ENCODE data around the gene SORBS2. TPM values are rescaled to one million over a fixed set of nuclear protein-coding genes. Genes with fewer than 3 reads are reported as not detected.

SORBS2 gene
- total RNA-seq, 1 experiment from 2014 or later, result 9.7 TPM

GRCh38 chr4:185540040-185540439, 272.0 kb downstream of the SORBS2 start:
- Mint-ChIP-seq H3K4me3 (no peak overlapping the region), H3K27me3 (ENCODE audit: low read depth) (peaks cover 27% of the 10 kb centered on the region), H3K9me3 (no peaks in the 10 kb centered on the region), H3K4me1 (peaks cover 18 to 23% of the 10 kb centered on the region in 2 experiments), H3K36me3 (ENCODE audit: insufficient read depth in 1 of 3, low read depth in 3 of 3) (peaks cover 0 to 1% (median 0%) of the 10 kb centered on the region in 3 experiments; a peak in 1 of 7 replicates), H3K27ac (no peak overlapping the region)
- Histone ChIP-seq H3K79me2 (ENCODE audit: insufficient read depth, low read length) (no peaks in the 10 kb centered on the region), H3T11ph (ENCODE audit: low read length) (no peak overlapping the region), H2BK20ac (ENCODE audit: low read depth, low read length, poor library complexity, severe bottlenecking) (no peak overlapping the region), H3K4ac (ENCODE audit: low read depth, low read length) (no peak overlapping the region), H2AFZ (ENCODE audit: low read length) (no peak overlapping the region), H3K23ac (ENCODE audit: insufficient read length, low read depth, low read length) (no peak overlapping the region), H4K8ac (replicated peaks; ENCODE audit: insufficient read length, low read depth, low read length) (no peak overlapping the region), H2BK120ac (ENCODE audit: low read depth, low read length, poor library complexity, severe bottlenecking) (no peak overlapping the region), H3K27me3 (ENCODE audit: insufficient read depth, low read length) (no peaks in the 10 kb centered on the region; the same call in 1 of the 2 replicates), H3K4me1 (ENCODE audit: insufficient read depth, low read length) (no peaks in the 10 kb centered on the region; the same call in 1 of the 2 replicates), H3K79me1 (ENCODE audit: insufficient read depth, low read depth, low read length, poor library complexity, severe bottlenecking) (no peaks in the 10 kb centered on the region), H2AK5ac (ENCODE audit: insufficient read length, low read length) (no peak overlapping the region), H3K9ac (ENCODE audit: extremely low read depth, insufficient read length, low read length) (no peak overlapping the region), H3K23me2 (ENCODE audit: insufficient read length, low read depth, low read length, poor library complexity, severe bottlenecking) (no peaks in the 10 kb centered on the region), H2BK5ac (ENCODE audit: insufficient read length, low read length) (no peak overlapping the region), H4K91ac (ENCODE audit: insufficient read length, low read depth, low read length) (no peak overlapping the region), H3K27ac (ENCODE audit: insufficient read length, low read depth, low read length) (no peak overlapping the region), H3K9me3 (ENCODE audit: control insufficient read depth, low read depth, low read length) (no peaks in the 10 kb centered on the region), H3K14ac (ENCODE audit: insufficient read depth, low read length) (no peak overlapping the region), H3K56ac (ENCODE audit: insufficient read length, low read depth, low read length) (no peak overlapping the region), H3K18ac (ENCODE audit: insufficient read length, low read depth, low read length) (no peak overlapping the region), H4K5ac (ENCODE audit: insufficient read length, low read depth, low read length) (no peak overlapping the region), H4K20me1 (ENCODE audit: control insufficient read depth, insufficient read depth, insufficient read length) (no peaks in the 10 kb centered on the region), H2BK12ac (ENCODE audit: insufficient read length, low read depth, low read length) (no peak overlapping the region), H3K4me2 (ENCODE audit: insufficient read depth, insufficient read length, low read length) (no peak overlapping the region), H2BK15ac (ENCODE audit: low read depth, low read length) (no peak overlapping the region)
- no CpG with 5 or more reads among the region's 8 CpGs for WGBS (ENCODE audit: extremely low coverage, insufficient read length, low lambda C conversion rate)
- DNase-seq, result no peak
- no peak for TF ChIP-seq CTCF (conservative IDR thresholded peaks at IDR 0.05)
